Measurements from ENCODE around the gene ASPSCR1. TPM values are rescaled to one million over a fixed set of nuclear protein-coding genes. Genes with fewer than 3 reads are reported as not detected.
"Not testable (repeated sequence)": the region's sequence is repeated elsewhere in the genome, so short reads cannot be mapped to it uniquely, and the experiment has no call there.

ASPSCR1 gene
- total RNA-seq, 1 donor from 2014 or later: 52.4 TPM

- not testable (repeated sequence) for DNase-seq (ENCODE audit: low spot score)
Observed at GRCh38 chr17:81981511-81981910, 4.1 kb downstream of the ASPSCR1 start.

- DNase-seq (ENCODE audit: low spot score): no peak
Observed at GRCh38 chr17:81983011-81983638, 5.7 kb downstream of the ASPSCR1 start.

- DNase-seq (ENCODE audit: low spot score): no peak
Observed at GRCh38 chr17:81983639-81984373, 6.4 kb downstream of the ASPSCR1 start.

- no peak for DNase-seq (ENCODE audit: low spot score)
Observed at GRCh38 chr17:81984773-81985410, 7.5 kb downstream of the ASPSCR1 start.

GRCh38 chr17:81986606-81987005, 9.2 kb downstream of the ASPSCR1 start:
- DNase-seq (ENCODE audit: low spot score): no peak

- DNase-seq (ENCODE audit: low spot score): no peak
Observed at GRCh38 chr17:81987161-81987770, 9.8 kb downstream of the ASPSCR1 start.

- DNase-seq (ENCODE audit: low spot score): no peak
Observed at GRCh38 chr17:81990836-81991683, 13.6 kb downstream of the ASPSCR1 start.

GRCh38 chr17:81991684-81992305, 14.4 kb downstream of the ASPSCR1 start:
- DNase-seq (ENCODE audit: low spot score): no peak

- DNase-seq (ENCODE audit: low spot score): no peak
Observed at GRCh38 chr17:81992306-81993102, 15.1 kb downstream of the ASPSCR1 start.

GRCh38 chr17:81993729-81994592, 16.5 kb downstream of the ASPSCR1 start:
- no peak for DNase-seq (ENCODE audit: low spot score)

GRCh38 chr17:81994593-81995462, 17.4 kb downstream of the ASPSCR1 start:
- DNase-seq (ENCODE audit: low spot score): no peak

- no peak for DNase-seq (ENCODE audit: low spot score)
Observed at GRCh38 chr17:81995463-81996231, 18.2 kb downstream of the ASPSCR1 start.

- DNase-seq (ENCODE audit: low spot score): no peak
Observed at GRCh38 chr17:81996232-81996756, 18.9 kb downstream of the ASPSCR1 start.

- no peak for DNase-seq (ENCODE audit: low spot score)
Observed at GRCh38 chr17:81996757-81997441, 19.5 kb downstream of the ASPSCR1 start.

GRCh38 chr17:81998212-81998611, 20.8 kb downstream of the ASPSCR1 start:
- no peak for DNase-seq (ENCODE audit: low spot score)

GRCh38 chr17:81998691-81999438, 21.4 kb downstream of the ASPSCR1 start:
- DNase-seq (ENCODE audit: low spot score): no peak

Data from ureter (tissue), 1 donor.